ENCODE data around the gene DCUN1D4.
A peak's percentile ranks its signal among the peaks of the same experiment; 100 is the strongest.
"Not testable (repeated sequence)": the region's sequence is repeated elsewhere in the genome, so short reads cannot be mapped to it uniquely, and the experiment has no call there.

DCUN1D4 gene

GRCh38 chr4:51895816-51896408, 53.0 kb downstream of the DCUN1D4 start:
- peak; percentile 43 for DNase-seq

GRCh38 chr4:51901363-51901762, 58.4 kb downstream of the DCUN1D4 start:
- no peak for DNase-seq

- DNase-seq = no peak
These were observed 63.4 kb downstream of the DCUN1D4 start for GRCh38 chr4:51906167-51906958.

GRCh38 chr4:51907006-51907669, 64.2 kb downstream of the DCUN1D4 start:
- DNase-seq = no peak

GRCh38 chr4:51909236-51909703, 66.3 kb downstream of the DCUN1D4 start:
- no peak for DNase-seq

- DNase-seq = no peak
These were observed 75.3 kb downstream of the DCUN1D4 start for GRCh38 chr4:51918251-51918650.

GRCh38 chr4:51923343-51923742, 80.4 kb downstream of the DCUN1D4 start:
- DNase-seq = no peak

GRCh38 chr4:51925307-51925706, 82.4 kb downstream of the DCUN1D4 start:
- no peak for DNase-seq

GRCh38 chr4:51930557-51930956, 87.6 kb downstream of the DCUN1D4 start:
- no peak for DNase-seq

GRCh38 chr4:51931461-51931860, 88.5 kb downstream of the DCUN1D4 start:
- no peak for DNase-seq

- no peak for DNase-seq
These were observed 89.3 kb downstream of the DCUN1D4 start for GRCh38 chr4:51932261-51932660.

GRCh38 chr4:51932684-51933083, 89.7 kb downstream of the DCUN1D4 start:
- DNase-seq = no peak

GRCh38 chr4:51940460-51940859, 97.5 kb downstream of the DCUN1D4 start:
- not testable (repeated sequence) for DNase-seq

- no peak for DNase-seq
These were observed 99.3 kb downstream of the DCUN1D4 start for GRCh38 chr4:51942108-51942832.

GRCh38 chr4:51942833-51943215, 99.9 kb downstream of the DCUN1D4 start:
- DNase-seq = no peak

GRCh38 chr4:51943221-51943620, 100.3 kb downstream of the DCUN1D4 start:
- DNase-seq = no peak

- no peak for DNase-seq
These were observed 115.4 kb downstream of the DCUN1D4 start for GRCh38 chr4:51958199-51958968.

- DNase-seq = no peak
These were observed 117.5 kb downstream of the DCUN1D4 start for GRCh38 chr4:51960486-51960885.

GRCh38 chr4:51963841-51964517, 121.0 kb downstream of the DCUN1D4 start:
- no peak for DNase-seq

GRCh38 chr4:51965862-51966261, 122.9 kb downstream of the DCUN1D4 start:
- DNase-seq = no peak
